GM18526 (cell line): ENCODE measurements around the gene PRSS56.

Experiments used
- POLR2A ChIP-seq: IDR thresholded peaks from 3 replicates; pipeline ENCODE4 v1.6.1; 2011; ENCODE audit not compliant: insufficient read length; ENCODE audit errors: extremely low read depth

PRSS56 gene

DNA sequence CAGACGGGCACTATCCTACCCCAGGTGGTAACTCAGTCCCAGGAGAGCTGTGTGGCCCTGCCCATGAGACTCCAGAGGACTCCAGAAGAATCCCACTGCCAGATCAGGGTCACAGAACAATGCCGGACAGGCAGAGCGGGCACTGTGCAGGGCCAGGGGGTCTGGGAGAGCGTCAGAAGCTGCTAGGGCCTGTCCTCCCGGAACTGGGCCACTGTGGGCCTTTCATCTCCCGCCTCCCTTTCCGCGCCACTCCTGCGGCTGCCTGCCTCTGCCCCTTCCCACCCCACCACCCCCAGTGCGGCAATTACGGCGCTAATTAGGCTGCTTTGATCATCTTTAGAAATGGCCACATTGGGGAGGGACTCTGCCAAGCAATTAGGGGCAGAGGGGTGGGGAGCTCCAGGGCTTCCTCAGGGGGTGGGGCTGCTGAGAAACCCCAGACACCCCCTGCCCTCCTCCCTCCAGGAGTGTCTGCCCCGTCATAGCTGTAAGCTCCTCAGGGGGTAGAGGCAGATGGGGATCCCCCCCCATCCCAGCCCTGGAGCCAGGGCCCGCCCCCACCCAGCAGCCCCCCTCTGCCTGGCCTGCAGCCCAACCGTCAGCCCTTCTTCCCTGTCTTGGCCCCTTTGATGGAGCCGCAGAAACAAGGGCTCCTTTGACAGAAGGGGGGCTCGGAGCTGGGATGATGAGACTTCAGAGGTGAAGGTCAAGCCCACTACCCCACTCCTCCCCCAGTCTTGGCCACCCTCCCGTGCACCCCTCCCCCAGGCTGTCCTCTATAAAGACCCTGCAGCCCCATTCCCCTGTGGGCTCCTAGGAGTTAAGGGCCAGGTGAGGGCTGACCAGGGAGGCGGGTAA is at the start of gene PRSS56:
PRSS56 (plus strand) TSS at position 808 of the 858 bp plus-strand sequence. CDS start 211 bp downstream, outside the sequence.
- no peak for TF ChIP-seq POLR2A

DNA sequence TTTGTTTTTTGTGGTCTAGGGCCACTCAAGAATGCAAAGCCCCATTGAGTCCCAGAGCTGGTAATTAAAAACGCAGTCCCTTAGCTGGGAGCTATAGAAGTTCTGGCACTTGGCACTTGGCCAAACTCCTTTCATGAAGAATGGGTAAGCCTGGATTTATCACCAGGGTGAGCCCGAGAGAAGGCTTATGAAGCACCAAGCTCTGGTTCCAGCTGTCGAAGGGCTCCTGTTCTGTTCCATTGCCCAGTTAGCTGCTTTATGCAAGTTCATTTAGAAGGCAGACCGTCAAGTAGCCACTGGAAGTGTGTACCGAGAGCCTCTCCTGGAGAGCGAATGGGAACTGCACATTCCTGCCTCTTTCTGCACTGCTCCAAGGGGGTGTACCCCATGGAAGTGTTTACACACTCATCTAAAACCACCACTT is 46.7 kb upstream of the PRSS56 start:
- TF ChIP-seq POLR2A, result no peak

DNA sequence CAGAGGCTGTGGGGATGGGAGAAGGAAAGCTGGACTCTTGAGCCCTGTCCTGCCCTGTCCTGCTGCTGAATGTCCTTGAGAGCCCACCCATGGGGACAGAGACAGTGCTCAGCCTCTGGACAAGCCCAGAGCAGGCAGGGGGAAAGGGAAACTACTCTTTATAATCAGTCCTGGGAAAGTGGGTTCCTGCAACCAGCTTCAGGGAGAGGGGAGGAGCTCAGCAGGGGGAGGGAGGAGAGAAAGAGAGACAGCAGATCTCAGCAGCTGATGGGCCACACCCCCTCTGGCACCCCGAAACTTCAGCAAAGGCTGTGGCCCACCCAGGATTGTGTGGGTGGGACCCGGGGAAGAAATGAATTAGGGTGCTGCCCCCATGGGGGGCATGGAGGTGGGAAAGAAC is 44.1 kb upstream of the PRSS56 start:
- no peak for TF ChIP-seq POLR2A

DNA sequence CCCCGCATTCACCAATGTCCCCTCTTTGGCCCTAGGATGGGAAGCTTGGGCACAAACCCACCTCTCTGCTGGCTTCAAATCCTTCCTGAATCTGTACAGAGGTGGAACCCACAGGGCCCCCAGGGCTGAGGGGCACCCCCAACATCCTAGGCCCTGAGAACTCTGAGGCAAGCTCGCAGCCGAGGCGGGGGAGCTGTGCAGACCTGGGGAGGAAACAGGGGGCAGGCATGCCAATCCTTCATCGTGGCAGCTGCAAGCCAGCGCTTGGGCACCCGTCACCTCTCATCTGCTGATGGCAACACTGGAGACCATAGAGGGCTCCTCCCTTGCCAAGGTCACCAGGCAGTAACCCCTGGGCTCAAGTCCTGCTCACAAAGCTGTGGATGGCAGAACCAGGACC is 43.4 kb upstream of the PRSS56 start:
- TF ChIP-seq POLR2A, result no peak

DNA sequence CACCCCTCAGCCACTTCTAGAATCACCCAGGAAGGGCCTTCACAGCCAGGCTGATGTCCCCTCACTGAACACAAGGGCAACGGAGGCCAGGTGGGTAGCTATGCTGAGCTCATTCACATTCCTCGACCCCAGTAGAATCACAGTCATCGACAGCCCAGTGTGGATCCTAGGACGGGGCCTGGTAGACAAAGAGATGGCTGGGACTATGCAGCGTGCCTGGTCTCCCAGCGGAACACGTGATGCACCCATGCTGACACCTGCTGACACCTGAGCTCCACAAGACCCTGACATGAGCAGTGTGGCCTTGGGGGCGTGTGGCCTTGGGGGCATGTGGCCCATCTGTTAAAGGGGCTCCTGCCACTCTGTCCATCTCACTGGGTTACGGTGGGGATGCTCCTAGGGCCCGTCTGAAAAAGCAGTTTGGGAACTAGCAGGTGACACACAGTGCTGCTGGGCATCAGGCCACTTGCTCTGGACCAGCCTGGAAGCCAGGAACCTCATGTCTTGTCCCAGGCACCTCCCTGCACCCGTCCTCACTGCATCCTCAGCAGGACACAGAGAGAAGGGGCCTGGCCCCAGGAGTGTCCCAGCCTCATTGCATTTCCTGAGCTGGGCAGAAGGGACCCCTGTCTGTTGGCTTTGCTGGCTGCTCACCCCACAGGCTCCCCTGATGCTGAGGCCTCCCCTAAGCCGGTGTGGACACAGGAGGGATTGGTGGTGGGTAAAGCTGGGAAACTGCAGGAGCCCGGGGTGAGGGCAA is 42.3 kb upstream of the PRSS56 start:
- TF ChIP-seq POLR2A, result no peak

DNA sequence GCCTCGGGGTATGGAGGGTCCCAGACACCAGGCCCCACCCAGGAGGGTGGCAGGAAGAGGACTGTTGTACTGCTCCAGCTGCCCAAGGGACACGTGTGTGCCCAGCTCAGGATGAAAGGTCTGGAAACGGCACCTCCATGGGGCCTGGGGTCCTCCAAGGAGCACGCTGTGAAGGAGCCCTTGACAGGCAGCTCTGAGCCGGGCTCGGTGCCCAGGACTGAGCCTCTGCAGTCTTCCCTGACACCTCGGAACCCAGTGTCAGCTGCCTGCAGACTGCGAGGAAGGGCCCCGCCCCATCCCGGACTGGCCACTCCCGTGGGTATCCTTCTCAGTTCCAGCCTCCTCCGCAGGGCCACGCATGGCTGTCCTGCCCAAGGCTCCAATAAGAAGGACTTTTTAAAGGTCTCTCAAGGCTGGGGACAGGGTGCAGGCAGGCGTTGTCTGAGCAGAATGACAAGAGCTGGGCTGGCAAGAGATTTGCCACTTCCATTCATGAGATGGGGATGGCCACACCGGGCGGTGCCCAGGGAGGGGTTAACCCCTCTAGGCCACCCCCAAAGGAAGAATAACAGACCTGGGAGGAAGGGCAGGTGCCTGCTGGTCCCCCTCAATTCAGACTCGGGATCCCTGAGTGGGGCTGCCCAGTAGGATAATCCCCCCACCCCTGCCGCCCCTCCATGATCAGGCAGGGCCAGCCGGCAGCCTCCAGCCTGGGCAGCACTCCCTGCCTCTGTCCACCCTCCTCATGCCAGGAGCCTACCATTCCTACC is 41.4 kb upstream of the PRSS56 start:
- no peak for TF ChIP-seq POLR2A

DNA sequence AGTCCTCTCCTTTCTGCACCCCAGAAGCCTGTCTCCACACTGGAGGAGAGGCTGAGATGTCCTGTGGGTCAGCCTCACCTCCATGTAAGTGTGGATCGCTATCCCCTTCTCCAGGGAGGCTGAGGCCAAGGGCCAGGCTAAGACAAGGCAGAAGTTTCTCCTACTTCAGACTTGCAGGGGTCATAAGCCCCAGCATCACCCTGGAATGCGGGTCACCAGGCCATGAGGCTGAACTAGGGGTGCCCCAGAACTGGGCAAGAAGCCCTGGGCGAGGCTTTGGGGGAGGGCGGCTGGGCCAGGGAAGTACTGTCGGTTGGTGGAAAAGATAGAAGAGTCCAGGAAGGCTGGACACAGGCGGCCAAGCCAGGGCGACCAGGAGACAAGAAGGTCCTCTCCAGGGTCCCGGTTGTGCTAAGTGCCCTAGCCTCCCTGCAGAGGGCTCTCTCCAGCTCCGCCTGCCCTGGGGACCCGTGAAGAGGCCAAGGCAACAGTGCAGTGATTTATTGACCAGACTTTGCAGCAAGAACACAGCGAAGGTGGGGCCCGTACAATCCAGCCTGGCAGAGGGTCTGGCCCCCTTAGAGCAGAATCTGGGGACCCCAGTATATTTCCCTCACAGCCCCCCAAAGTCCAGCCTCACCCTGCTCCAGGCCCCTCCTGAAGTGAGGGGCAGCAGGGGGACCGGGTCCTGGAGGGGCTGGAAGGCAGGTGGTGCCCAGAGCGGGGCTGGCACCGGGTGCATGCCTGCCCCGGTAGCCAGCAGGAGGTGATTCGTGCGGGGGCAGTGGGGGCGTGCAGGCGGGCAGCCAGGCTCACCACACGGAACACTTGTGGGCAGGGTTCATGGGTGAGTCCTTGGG is 40.6 kb upstream of the PRSS56 start:
- TF ChIP-seq POLR2A, result no peak

DNA sequence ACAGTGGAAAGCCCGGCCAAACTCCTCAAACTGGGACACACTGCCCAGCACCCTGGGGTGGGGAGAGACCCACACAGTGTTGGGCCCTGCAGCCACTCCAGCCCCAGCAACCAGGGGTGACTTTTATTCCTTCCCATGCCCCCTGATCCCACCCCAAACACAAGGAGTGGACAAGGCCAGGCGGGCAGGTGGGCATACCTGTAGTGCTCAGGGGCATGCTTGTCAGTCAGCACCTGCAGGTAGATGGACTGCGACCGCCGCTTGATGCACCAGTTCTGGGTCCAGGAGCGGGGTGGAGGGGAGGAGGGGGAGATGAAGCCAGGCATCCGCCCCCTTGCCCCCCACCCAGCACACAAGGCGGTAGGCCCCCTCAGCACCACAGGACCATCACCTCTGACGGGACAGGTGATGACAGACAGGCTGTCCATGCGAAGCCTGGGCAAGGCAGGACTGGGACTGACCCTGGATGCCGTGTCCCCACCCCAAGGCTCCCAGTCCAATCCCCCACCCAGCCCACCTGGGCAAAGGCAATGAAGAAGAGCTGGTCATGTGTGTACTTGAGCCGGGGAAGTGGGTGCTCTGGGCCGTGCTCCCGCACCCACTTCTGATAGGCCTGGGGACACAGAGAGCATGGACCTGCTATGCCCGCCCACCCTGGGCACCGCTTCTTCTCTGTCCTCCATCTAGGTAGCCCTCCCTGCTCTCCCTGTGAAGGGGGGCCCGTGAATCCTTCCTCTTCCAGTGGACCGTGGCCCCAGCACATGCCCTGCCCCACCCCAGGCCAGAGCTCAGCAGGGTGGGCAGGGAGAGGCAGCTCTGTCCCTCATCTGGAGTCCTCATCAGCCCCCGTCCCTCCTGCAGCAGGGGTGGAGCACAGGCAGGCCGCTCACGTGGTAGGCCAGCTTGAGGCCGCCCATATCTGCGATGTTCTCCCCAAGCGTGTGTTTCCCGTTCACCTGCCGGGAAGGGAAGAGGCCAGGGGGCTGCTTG is 39.7 kb upstream of the PRSS56 start:
- no peak for TF ChIP-seq POLR2A

DNA sequence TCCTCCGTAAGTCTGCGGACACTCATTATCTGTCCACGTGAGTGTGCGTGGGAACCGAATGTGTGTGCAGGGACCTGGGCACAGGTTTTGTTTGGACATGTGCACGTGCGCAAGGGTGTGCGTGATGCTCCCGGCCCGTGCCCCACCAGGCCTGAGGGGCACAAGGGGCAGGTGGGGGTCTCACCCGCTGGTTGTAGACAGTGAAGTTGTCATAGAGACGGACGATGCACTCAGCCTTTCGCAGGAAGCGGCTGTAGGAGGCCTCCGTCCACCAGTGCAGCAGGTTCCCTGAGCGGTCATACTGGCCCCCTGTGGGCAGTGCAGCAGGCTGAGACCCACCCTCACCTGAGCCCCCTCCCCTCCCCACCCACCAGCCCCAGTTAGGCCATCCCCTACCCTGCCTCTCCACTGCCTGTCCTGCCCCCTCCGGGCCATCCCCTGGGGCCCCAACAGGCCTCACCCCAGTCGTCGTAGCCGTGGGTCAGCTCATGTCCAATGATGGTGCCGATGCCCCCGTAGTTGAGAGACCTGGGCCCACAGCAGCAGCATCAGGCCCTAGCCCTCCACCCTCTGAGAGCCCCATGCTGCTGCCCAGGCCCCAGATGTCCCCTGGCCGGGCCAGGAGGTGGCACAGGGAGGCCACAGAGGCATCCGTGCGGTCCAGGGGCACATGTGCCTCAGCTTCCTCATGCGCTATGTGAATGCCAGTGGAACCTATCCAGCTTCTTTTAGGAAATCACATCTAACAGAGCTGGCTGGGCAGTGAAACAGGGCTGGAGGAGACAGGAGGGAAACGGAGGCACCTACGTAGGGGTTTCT is 38.7 kb upstream of the PRSS56 start:
- TF ChIP-seq POLR2A, result no peak

DNA sequence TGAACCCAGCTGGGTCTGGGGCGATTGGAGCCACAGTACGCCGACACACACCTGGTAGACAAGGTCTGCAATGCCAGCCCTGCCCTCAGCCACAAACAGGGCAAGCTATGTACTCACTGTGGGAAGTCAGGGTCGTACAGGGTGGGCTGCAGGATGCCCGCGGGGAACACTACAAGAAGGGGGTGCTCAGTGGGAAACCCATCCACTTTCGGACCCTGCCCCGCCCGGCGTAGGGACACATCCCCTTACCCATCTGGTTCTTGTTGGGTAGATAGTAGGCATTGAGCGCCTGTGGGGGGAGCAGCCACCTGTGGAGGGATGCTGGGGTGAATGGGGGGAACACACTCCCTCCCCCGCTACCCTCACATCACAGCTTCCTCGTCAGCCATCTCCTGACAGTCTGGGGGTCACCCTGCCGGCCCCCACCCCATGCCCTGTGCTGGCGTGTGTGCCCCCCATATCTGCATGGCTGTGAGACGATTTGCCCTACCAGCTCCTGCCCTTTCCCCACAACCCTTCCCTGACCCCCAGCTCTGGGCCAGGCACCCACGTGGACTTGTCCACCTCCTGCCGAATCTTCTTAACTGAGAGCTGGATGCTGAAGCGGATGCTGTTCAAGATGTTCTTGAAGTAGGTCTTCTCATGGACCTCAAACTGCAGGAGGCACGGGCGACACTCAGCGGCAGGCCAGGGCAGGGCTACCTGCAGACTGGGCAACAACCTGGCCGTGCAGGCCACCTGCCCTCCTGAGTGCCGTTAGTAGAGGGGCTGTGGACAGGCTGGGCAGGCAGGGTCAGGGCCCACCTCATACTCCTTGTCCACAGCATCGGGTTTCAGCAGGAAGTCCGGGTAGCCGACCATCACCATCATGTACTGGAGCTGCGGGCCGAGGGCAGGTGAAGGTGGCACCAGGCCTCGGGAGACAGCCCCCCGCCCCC is 37.6 kb upstream of the PRSS56 start:
- TF ChIP-seq POLR2A, result no peak

DNA sequence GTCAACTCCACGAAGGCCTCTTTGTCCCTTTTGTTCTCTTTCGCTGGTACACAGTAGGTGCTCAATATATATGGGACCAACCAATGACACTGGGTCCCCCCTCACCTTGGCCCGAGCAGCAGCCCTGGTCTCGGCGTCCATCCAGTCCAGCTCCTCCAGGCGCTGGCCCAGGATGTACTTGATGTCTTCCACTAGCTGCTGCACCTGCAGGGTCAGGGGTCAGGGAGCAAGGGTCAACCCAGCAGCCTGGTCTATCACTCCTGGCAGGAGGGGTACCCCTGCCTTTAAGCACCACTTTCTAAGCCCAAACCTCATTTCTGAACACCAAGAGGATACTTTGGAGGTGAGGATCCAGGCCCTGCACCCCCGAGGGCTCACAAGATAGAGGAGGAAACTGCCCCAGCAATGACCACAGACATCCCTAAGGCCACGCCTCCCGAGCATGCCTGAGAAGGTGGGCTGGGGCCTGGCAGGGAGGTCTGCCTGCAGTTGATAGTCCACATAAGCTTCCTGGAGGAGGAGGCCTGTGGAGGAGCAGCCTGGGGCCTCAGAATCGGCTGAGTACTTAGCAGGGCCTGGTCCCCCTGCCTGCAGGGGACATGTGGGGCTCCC is 36.8 kb upstream of the PRSS56 start:
- TF ChIP-seq POLR2A, result no peak
